RWPE2 (cell line): ENCODE measurements around the gene TMEM43.

ENCODE experiments used
- ATAC-seq: fragments of 200-7000 bp; cut with Tn5 transposase; 3 replicates; pipeline ENCODE4 v1.9.1; 2021; ENCODE audit warnings: low read depth
- DNase-seq: peaks from one replicate; pipeline ENCODE4 v3.0.0-alpha.2; 2020; ENCODE audit warnings: low spot score
- H3K27ac ChIP-seq: fragments of 450-650 bp; 2 replicates; pipeline ENCODE4 v1.5.1; 2017; ENCODE audit warnings: mild to moderate bottlenecking; ENCODE audit not compliant: poor library complexity, severe bottlenecking
- H3K27me3 ChIP-seq: fragments of 250-450 bp; sonication (Bioruptor Pico); 2 replicates; pipeline ENCODE4 v1.5.1; 2021; ENCODE audit warnings: mild to moderate bottlenecking, moderate library complexity; ENCODE audit not compliant: insufficient read depth, poor library complexity, severe bottlenecking
- H3K36me3 ChIP-seq: fragments of 250-450 bp; sonication (Bioruptor Pico); 2 replicates; pipeline ENCODE4 v1.5.1; 2020; ENCODE audit warnings: low read depth, mild to moderate bottlenecking, moderate library complexity
- H3K4me1 ChIP-seq: fragments of 250-450 bp; sonication (Bioruptor Pico); 2 replicates; pipeline ENCODE4 v1.5.1; 2021; ENCODE audit warnings: mild to moderate bottlenecking, moderate library complexity; ENCODE audit not compliant: insufficient read depth, poor library complexity, severe bottlenecking
- H3K4me3 ChIP-seq: fragments of 250-450 bp; sonication (Bioruptor Pico); 2 replicates; pipeline ENCODE4 v1.5.1; 2021; ENCODE audit warnings: mild to moderate bottlenecking, moderate library complexity; ENCODE audit not compliant: severe bottlenecking
- H3K9me3 ChIP-seq: fragments of 250-450 bp; sonication (Bioruptor Pico); 2 replicates; pipeline ENCODE4 v1.5.1; 2021; ENCODE audit warnings: mild to moderate bottlenecking, moderate library complexity; ENCODE audit not compliant: severe bottlenecking
- CTCF ChIP-seq: fragments of 450-650 bp; IDR thresholded peaks from one replicate; pipeline ENCODE4 v1.5.1; 2017; ENCODE audit warnings: mild to moderate bottlenecking, moderate library complexity; ENCODE audit not compliant: poor library complexity, severe bottlenecking

TMEM43 gene

GRCh38 chr3:14123308-14124222 lies 1.3 kb upstream of the TMEM43 start:
- peak; percentile 5 for TF ChIP-seq CTCF
- Histone ChIP-seq H3K4me1 (peaks cover 9% of the 10 kb centered on the region), H3K4me3 (peak overlapping the region; percentile 82), H3K9me3 (no peaks in the 10 kb centered on the region), H3K36me3 (peaks cover 39% of the 10 kb centered on the region), H3K27ac (peak overlapping the region; percentile 79), H3K27me3 (no peaks in the 10 kb centered on the region)
- ATAC-seq (no peak), DNase-seq (no peak)

GRCh38 chr3:14124223-14124614 lies 633 bp upstream of the TMEM43 start:
- Histone ChIP-seq H3K9me3 (no peaks in the 10 kb centered on the region), H3K4me1 (peaks cover 9% of the 10 kb centered on the region), H3K27ac (peak overlapping the region; percentile 79), H3K27me3 (no peaks in the 10 kb centered on the region), H3K4me3 (peak overlapping the region; percentile 82), H3K36me3 (peaks cover 44% of the 10 kb centered on the region)
- peak; percentile 5; the same call in 2 of the 3 replicates for ATAC-seq
- no peak for TF ChIP-seq CTCF
- DNase-seq, result no peak

GRCh38 chr3:14125193-14126016 lies 553 bp downstream of the TMEM43 start:
- peak overlapping the region; percentile 82 for H3K4me3 ChIP-seq
- TF ChIP-seq CTCF, result peak; percentile 33
- H3K36me3 ChIP-seq, result peaks cover 54% of the 10 kb centered on the region
- H3K27ac ChIP-seq, result peak overlapping the region; percentile 79
- H3K4me1 ChIP-seq, result peaks cover 9% of the 10 kb centered on the region
- DNase-seq (no peak), ATAC-seq (peak; percentile 74)
- H3K27me3 ChIP-seq, result no peaks in the 10 kb centered on the region
- no peaks in the 10 kb centered on the region for H3K9me3 ChIP-seq

- Histone ChIP-seq H3K27me3 (no peaks in the 10 kb centered on the region), H3K36me3 (peaks cover 60% of the 10 kb centered on the region), H3K27ac (peak overlapping the region; percentile 79), H3K4me1 (peaks cover 9% of the 10 kb centered on the region), H3K9me3 (no peaks in the 10 kb centered on the region), H3K4me3 (peak overlapping the region; percentile 82)
- TF ChIP-seq CTCF, result no peak
- ATAC-seq, result no peak
- no peak for DNase-seq
Observed at GRCh38 chr3:14126017-14126886, 1.4 kb downstream of the TMEM43 start.
